Measurements from ENCODE around the gene TRPC4.

TRPC4 gene

GRCh38 chr13:37651891-37652290, 217.7 kb downstream of the TRPC4 start:
- DNase-seq = no peak

- no peak for DNase-seq
Measured at GRCh38 chr13:37648609-37649008, 221.0 kb downstream of the TRPC4 start.

GRCh38 chr13:37647031-37647650, 222.4 kb downstream of the TRPC4 start:
- no peak for DNase-seq

GRCh38 chr13:37646531-37646930, 223.0 kb downstream of the TRPC4 start:
- DNase-seq = no peak

- DNase-seq = no peak
Measured at GRCh38 chr13:37645181-37645740, 224.3 kb downstream of the TRPC4 start.

- DNase-seq = no peak
Measured at GRCh38 chr13:37641391-37641790, 228.2 kb downstream of the TRPC4 start.

GRCh38 chr13:37640499-37640898, 229.1 kb downstream of the TRPC4 start:
- no peak for DNase-seq

GRCh38 chr13:37636701-37637100, 232.9 kb downstream of the TRPC4 start:
- DNase-seq = no peak

GRCh38 chr13:37632294-37632693, 237.3 kb downstream of the TRPC4 start:
- no peak for DNase-seq

- DNase-seq = no peak
Measured at GRCh38 chr13:37627428-37627827, 242.1 kb downstream of the TRPC4 start.

- no peak for DNase-seq
Measured at GRCh38 chr13:37621811-37622361, 247.7 kb downstream of the TRPC4 start.

- DNase-seq = no peak
Measured at GRCh38 chr13:37618554-37618953, 251.0 kb downstream of the TRPC4 start.

- no peak for DNase-seq
Measured at GRCh38 chr13:37617173-37617572, 252.4 kb downstream of the TRPC4 start.

GRCh38 chr13:37616131-37616530, 253.4 kb downstream of the TRPC4 start:
- no peak for DNase-seq

- DNase-seq = no peak
Measured at GRCh38 chr13:37615276-37615675, 254.3 kb downstream of the TRPC4 start.

- no peak for DNase-seq
Measured at GRCh38 chr13:37613638-37614037, 255.9 kb downstream of the TRPC4 start.

GRCh38 chr13:37613236-37613635, 256.3 kb downstream of the TRPC4 start:
- DNase-seq = no peak

GRCh38 chr13:37608750-37609339, 260.7 kb downstream of the TRPC4 start:
- DNase-seq = no peak

GRCh38 chr13:37602733-37603381, 266.7 kb downstream of the TRPC4 start:
- no peak for DNase-seq

GRCh38 chr13:37601648-37602440, 267.7 kb downstream of the TRPC4 start:
- no peak for DNase-seq

- no peak for DNase-seq
Measured at GRCh38 chr13:37599519-37599918, 270.1 kb downstream of the TRPC4 start.

GRCh38 chr13:37598597-37598996, 271.0 kb downstream of the TRPC4 start, which contains the start of gene POSTN:
Gene POSTN, minus strand, starts transcription at chr13:37598768. Its CDS starts 42 bp downstream, at chr13:37598726.
- no peak for DNase-seq

All from CD4-positive, alpha-beta T cell treated with Interleukin-6 for 4 hours (primary cell).